AG04450 (cell line): Measurements from ENCODE around the gene CENPP. TPM values are rescaled to one million over a fixed set of nuclear protein-coding genes. Genes with fewer than 3 reads are reported as not detected.
"Not testable (repeated sequence)": the region's sequence is repeated elsewhere in the genome, so short reads cannot be mapped to it uniquely, and the experiment has no call there.

Source experiments
- CTCF ChIA-PET: fragments of 300-600, 350-600 bp; formaldehyde crosslinking; extraction: SDS; loops from one replicate; lab custom pipeline; 2022; ENCODE audit warnings: antibody characterized with exemption, inconsistent platforms; lab: Charles Lee
- POLR2A ChIA-PET: fragments of 350-600 bp; formaldehyde crosslinking; extraction: SDS; loops from one replicate; lab custom pipeline; 2021; ENCODE audit warnings: antibody characterized with exemption, inconsistent platforms; lab: Yijun Ruan, JAX
- DNase-seq: peaks from one replicate; pipeline ENCODE4 v3.0.0-alpha.2; 2011; ENCODE audit warnings: low read depth, low spot score
- H3K27ac ChIP-seq: one replicate; pipeline ENCODE4 v1.5.1; 2012; ENCODE audit warnings: low read depth, low read length, control low read depth
- H3K27me3 ChIP-seq: one replicate; pipeline ENCODE4 v1.6.0; 2012; ENCODE audit warnings: low read length; ENCODE audit not compliant: control insufficient read depth, insufficient read depth
- H3K4me3 ChIP-seq: 2 replicates; pipeline ENCODE4 v1.5.1; 2011; ENCODE audit warnings: mild to moderate bottlenecking, low read depth, low read length, control low read depth
- H3K9me3 ChIP-seq: 2 replicates; pipeline ENCODE4 v1.5.1; 2012; ENCODE audit warnings: low read length; ENCODE audit not compliant: control insufficient read depth, insufficient read depth
- CTCF ChIP-seq: IDR thresholded peaks from 2 replicates; pipeline ENCODE4 v1.5.1; 2011; ENCODE audit warnings: low read depth, low read length, control low read depth, inconsistent platforms
- polyA plus RNA-seq: library from polyadenylated mRNA; depleted of rRNA; stranded (reverse); fragments of >200 nt; gene quantifications from 2 replicates; pipeline ENCODE4 v1.2.3, GENCODE V29; 2011

The CENPP gene
- polyA plus RNA-seq, 1 experiment, result 4.4 TPM

- no peak for DNase-seq
- Histone ChIP-seq H3K9me3 (no peaks in the 10 kb centered on the region), H3K27ac (no peak overlapping the region), H3K27me3 (no peaks in the 10 kb centered on the region), H3K4me3 (no peak overlapping the region)
- TF ChIP-seq CTCF, result no peak
- POLR2A ChIA-PET, result no interaction called here
- CTCF ChIA-PET, result no interaction called here
Observed at GRCh38 chr9:92618633-92619225, 293.0 kb downstream of the CENPP start.

- Histone ChIP-seq H3K9me3 (no peaks in the 10 kb centered on the region), H3K4me3 (no peak overlapping the region), H3K27ac (no peak overlapping the region), H3K27me3 (no peaks in the 10 kb centered on the region)
- POLR2A ChIA-PET, result no interaction called here
- no peak for DNase-seq
- no peak for TF ChIP-seq CTCF
- CTCF ChIA-PET, result interaction anchor here (0.5 kb wide), 1 partner anchor 347 kb away, joined by 5 read pairs; no protein-coding TSS in a partner anchor
Observed at GRCh38 chr9:92619601-92620300, 294.0 kb downstream of the CENPP start.

DNA sequence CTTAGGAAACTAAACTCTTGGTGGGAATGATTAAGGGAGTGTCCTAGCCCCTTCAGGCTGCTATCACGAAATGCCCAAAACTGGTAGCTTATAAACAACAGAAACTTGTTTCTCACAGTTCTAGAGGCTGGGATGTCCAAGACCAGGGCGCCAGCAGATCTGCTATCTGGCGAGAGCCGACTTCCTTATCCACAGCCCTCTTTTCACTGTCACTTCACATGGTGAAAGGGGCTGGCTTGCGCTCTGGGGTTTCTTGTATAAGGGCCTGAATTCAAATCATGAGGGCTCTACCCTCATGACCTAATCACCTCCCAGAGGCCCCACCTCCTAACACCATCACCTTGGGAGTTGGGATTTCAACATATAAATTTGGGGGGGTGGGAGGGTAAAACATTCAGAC lies 295.1 kb downstream of the CENPP start:
- ChIA-PET CTCF (no interaction called here), POLR2A (no interaction called here)
- DNase-seq, result no peak
- Histone ChIP-seq H3K27ac (no peak overlapping the region), H3K27me3 (no peaks in the 10 kb centered on the region), H3K4me3 (no peak overlapping the region), H3K9me3 (no peaks in the 10 kb centered on the region)
- TF ChIP-seq CTCF, result no peak

DNA sequence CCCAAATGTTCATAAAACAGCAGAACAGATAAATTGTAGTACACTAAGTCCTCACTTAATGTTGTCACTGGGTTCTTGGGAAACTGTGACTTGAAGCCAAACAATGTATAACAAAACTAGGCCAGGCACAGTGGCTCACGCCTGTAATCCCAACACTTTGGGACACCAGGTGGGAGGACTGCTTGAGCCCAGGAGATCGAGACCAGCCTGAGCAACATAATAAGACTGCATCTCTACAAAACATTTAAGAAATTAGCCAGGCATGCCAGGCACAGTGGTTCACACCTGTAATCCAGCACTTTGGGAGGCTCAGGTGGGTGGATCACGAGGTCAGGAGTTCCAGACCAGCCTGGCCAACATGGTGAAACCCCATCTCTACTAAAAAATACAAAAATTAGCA lies 298.2 kb downstream of the CENPP start:
- POLR2A ChIA-PET, H3K9me3 ChIP-seq, DNase-seq, H3K4me3 ChIP-seq, H3K27ac ChIP-seq, H3K27me3 ChIP-seq: not testable (repeated sequence)
- CTCF ChIA-PET, result interaction anchor here (1.3 kb wide), 1 partner anchor 10 kb away, joined by 3 read pairs; no protein-coding TSS in a partner anchor

DNA sequence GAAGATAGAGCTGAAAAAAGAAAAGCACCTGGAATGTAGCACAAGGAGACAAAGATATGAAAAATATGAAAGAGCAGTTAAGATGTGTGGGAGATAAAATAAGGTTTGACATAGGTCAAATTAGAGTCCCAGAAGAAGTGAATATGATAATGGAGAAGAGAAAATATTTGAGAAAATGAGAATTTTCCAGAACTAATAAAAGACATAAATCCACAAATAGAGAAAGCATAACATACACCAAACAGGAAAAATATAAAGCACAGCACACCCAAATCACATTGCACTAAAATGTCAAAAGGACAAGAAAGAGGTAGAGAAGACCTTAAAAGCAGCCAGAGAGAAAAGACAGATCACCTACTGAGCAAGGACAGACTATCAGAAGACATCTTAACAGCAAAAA lies 300.7 kb downstream of the CENPP start:
- Histone ChIP-seq H3K27me3 (no peaks in the 10 kb centered on the region), H3K27ac (no peak overlapping the region), H3K9me3 (no peaks in the 10 kb centered on the region), H3K4me3 (no peak overlapping the region)
- DNase-seq, result no peak
- POLR2A ChIA-PET, result no interaction called here
- CTCF ChIA-PET, result interaction anchor here (1.5 kb wide), 1 partner anchor 298 kb away, joined by 5 read pairs; no protein-coding TSS in a partner anchor
- no peak for TF ChIP-seq CTCF
